Rectal smooth muscle tissue (tissue), 1 donor: ENCODE results near the gene PLEKHJ1.

Experiments
- H3K27ac ChIP-seq: one replicate; pipeline ENCODE4 v1.7.0; 2013; ENCODE audit warnings: low read depth, low read length, inconsistent platforms
- H3K27me3 ChIP-seq: one replicate; pipeline ENCODE4 v1.7.0; 2013; ENCODE audit warnings: low read length; ENCODE audit not compliant: control insufficient read depth, insufficient read depth
- H3K36me3 ChIP-seq: one replicate; pipeline ENCODE4 v1.7.0; 2013; ENCODE audit warnings: low read length; ENCODE audit not compliant: control insufficient read depth, insufficient read depth
- H3K4me1 ChIP-seq: one replicate; pipeline ENCODE4 v1.7.0; 2013; ENCODE audit warnings: low read length; ENCODE audit not compliant: control insufficient read depth, insufficient read depth
- H3K4me3 ChIP-seq: one replicate; pipeline ENCODE4 v1.7.0; 2013; ENCODE audit warnings: low read length
- H3K9ac ChIP-seq: one replicate; pipeline ENCODE4 v1.7.0; 2013; ENCODE audit warnings: low read length

PLEKHJ1 gene

DNA sequence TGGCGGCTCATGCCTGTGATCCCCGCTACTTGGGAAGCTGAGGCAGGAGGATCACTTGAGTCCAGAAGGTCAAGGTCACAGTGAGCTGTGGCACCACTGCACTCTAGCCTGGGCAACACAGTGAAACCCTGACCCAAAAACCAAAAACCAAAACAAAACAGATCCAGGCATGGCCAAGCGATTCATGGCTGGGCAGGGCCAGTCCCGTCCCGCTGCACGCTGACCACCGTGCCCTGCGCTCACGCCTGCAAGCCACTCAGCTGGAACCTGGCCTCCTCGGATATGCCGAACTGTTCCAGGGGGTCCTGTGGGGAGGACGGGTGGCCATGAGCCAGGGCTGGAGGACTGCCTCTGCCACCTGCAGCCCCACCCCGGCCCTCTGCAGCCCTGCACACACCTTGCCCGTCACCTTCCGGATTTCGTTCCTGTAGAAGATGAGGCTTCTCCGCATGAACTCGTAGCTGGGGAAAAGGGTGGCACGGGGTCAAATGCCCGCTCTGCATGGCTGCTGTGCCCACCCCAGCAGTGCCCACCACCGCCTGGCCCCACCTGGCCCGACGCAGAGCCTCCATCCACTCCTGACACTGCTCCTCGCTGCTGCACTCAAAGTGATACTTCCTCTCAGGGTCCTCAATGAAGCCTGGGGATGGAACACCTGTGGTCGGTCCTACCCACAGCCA lies 2.4 kb downstream of the PLEKHJ1 start:
- Histone ChIP-seq H3K4me3 (no peak overlapping the region), H3K4me1 (peaks cover 15% of the 10 kb centered on the region), H3K36me3 (peaks cover 9% of the 10 kb centered on the region), H3K9ac (no peak overlapping the region), H3K27ac (no peak overlapping the region), H3K27me3 (no peaks in the 10 kb centered on the region)

DNA sequence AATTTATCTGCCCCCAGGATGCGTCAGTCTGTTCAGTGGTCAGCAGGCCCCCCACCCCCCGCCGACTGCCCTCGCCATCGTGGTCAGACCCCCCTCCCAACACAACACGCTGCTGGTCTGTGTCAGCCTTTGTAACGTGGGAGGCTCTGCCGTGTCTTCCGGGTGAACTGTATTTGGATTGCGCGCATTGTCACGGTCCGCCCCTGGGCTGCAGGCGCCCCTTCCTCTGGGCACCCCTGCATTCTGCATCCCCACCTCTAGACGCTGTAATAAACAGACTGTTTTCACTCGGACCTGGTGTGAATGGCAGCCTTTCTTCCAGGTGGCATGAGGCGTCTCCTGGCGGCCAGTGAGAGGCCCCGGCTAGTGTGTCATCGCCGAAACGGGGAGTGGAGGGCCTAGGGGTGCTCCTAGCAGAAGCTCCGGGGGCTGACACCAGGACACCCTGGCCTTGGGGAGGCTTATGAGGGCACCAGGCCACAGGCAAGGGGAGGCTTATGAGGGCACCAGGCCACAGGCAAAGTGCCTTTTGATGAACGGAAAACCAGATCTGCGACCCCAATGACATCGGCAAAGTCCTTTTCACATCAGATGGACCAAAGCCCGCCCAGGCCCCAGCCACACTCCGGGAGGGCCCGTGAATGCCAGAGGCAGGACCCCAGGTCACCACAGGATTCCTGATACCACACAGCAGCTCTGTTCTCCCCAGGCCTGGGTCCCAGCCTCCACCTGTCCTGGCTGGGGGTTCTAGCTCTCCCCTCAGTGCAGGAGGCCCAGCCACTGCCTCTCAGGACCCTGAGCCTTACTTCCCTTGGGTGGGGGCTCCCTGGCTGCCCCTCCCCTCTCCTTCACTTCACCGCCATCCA lies 3.6 kb downstream of the PLEKHJ1 start:
- no peak overlapping the region for H3K4me3 ChIP-seq
- H3K27ac ChIP-seq, result no peak overlapping the region
- H3K27me3 ChIP-seq, result no peaks in the 10 kb centered on the region
- H3K9ac ChIP-seq, result no peak overlapping the region
- H3K4me1 ChIP-seq, result peaks cover 8% of the 10 kb centered on the region
- peaks cover 9% of the 10 kb centered on the region for H3K36me3 ChIP-seq

DNA sequence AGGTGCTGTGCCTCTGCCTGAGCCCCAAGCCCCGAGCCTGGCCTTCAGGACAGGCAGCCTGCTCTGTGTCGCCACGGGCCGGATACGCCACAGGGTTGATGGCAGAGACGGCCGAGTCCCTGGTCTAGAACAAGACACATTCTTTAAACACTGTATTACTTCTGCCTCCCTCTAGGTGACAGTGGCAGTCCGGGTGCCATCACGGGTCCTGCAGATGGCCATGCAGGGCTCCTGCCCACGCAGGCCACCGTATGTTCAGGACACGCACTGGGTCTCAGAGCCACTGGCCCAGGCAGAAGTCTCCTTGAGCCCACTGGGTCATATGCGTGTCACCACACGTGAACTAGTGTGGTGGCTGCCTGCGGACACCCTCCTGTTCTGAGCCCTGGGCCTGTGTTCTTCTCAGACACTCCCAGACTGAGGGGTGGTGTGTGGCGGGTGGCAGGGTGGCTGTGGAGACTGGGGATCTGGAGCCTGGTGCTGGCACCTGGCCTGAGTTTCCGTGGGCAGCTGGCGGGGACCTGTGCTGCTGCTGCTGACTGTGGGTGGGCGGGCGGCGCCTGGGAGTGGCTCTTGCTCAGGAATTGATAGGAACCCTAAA lies 4.4 kb downstream of the PLEKHJ1 start:
- H3K4me3 ChIP-seq, result no peak overlapping the region
- H3K4me1 ChIP-seq, result peaks cover 5% of the 10 kb centered on the region
- no peak overlapping the region for H3K27ac ChIP-seq
- no peaks in the 10 kb centered on the region for H3K27me3 ChIP-seq
- H3K9ac ChIP-seq, result no peak overlapping the region
- H3K36me3 ChIP-seq, result peaks cover 9% of the 10 kb centered on the region

DNA sequence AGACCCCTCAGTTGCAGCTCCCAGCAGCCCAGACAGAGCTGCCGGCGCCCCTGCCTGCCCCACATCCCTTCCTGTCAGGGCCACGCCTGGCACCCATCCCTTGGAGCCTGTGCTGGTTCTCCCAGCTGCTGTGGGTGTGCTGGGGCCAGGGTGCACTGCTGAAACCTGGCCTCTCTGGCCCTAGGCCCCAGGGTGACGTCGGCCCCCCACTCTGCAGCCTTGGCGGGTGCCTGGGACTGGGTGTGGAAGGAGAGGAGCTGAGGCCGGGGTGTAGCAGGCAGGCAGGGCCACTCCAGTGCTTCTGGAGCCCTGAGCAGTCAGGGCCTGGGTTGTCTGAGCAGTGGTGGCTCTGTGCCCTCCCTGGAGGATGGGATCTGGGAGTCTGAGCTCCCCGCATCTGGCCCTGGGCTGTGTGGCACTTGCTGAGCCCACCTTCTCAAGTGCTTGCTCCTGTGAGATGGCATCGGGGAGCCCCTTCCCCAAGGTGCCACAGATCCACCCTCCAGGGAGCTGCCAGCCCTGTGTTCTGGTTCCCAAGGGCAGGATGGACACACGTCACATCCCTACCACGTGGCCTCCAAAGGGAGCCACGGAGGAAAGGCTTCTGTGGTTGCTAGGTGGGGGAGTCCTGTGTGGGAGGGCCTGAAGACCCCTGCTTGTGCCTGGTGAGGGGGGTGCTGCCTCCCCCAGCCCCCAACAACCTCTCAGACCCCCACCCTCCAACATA lies 5.2 kb downstream of the PLEKHJ1 start:
- Histone ChIP-seq H3K9ac (no peak overlapping the region), H3K27me3 (no peaks in the 10 kb centered on the region), H3K4me3 (no peak overlapping the region), H3K4me1 (peaks cover 5% of the 10 kb centered on the region), H3K27ac (no peak overlapping the region), H3K36me3 (peaks cover 13% of the 10 kb centered on the region)

DNA sequence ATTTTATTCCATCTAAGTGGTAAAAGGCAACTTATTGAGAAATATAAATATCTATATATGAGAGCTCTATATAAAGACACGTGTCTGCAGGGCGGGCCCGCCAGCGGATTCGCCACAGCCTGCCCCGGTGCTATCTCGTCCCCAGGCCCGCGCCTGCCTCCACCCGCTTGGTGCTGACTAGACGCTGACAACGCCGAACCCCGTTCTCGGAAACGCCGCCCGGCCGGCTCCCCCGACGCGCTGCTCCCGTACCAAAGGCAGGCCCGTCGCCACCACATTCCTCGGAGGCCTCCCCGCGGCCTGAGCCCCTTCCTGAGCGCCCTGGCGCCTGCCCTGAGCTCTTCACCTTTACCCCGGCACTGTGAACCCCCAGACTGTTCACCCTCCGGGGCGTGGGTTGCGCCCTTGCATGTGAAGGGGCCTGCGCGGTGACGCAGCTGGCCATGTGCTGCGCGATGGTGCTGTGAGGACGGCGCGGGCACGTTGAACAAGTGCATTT lies 6.0 kb downstream of the PLEKHJ1 start:
- no peak overlapping the region for H3K27ac ChIP-seq
- H3K4me1 ChIP-seq, result peaks cover 2% of the 10 kb centered on the region
- H3K27me3 ChIP-seq, result no peaks in the 10 kb centered on the region
- H3K4me3 ChIP-seq, result no peak overlapping the region
- H3K9ac ChIP-seq, result no peak overlapping the region
- peaks cover 19% of the 10 kb centered on the region for H3K36me3 ChIP-seq

DNA sequence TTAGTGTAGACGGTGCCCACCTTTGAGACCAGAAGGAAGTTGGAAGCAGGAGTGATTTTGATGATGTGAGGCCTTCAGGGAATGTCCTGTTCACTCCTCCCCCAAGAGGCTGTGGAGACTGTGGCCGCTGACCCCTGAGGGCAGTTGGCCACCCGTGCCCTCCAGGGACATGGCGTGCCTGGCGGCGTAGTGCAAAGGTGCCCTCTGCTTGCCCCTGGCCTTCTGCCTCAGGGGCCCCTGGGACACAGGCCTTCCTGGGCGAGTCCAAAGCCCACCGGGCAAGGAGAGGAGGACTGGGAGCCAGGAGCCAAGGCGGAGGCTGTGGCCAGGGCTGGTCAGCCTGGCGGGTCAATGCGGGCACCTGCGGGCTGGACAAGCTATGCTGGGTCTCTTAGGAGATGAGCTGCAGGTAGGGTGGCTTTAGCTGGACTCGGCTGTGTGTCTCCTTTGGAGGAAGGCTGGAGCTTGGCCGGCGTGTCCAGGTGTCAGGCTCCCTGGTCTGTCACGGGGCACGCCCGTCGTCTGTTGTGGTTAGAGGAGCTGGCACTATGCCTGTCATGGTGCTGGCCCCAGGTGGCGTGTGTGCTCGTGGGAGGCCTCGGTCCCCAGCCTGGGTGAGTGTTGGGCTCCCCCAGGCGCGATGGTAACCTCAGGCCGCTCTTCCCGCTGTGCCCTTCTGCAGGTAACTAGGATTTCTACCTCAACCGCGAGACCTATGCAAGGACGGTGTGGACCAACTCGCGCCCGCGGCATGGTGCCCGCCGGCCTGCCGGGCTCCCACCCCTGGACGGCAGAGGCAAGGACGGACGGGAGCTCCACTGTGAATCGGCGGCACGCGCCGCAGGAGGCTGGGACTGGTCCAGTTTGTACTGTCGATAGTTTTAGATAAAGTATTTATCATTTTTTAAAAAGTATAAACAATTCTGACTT lies 6.8 kb downstream of the PLEKHJ1 start:
- H3K4me1 ChIP-seq, result no peaks in the 10 kb centered on the region
- no peak overlapping the region for H3K27ac ChIP-seq
- H3K9ac ChIP-seq, result no peak overlapping the region
- H3K27me3 ChIP-seq, result no peaks in the 10 kb centered on the region
- no peak overlapping the region for H3K4me3 ChIP-seq
- H3K36me3 ChIP-seq, result peaks cover 19% of the 10 kb centered on the region

DNA sequence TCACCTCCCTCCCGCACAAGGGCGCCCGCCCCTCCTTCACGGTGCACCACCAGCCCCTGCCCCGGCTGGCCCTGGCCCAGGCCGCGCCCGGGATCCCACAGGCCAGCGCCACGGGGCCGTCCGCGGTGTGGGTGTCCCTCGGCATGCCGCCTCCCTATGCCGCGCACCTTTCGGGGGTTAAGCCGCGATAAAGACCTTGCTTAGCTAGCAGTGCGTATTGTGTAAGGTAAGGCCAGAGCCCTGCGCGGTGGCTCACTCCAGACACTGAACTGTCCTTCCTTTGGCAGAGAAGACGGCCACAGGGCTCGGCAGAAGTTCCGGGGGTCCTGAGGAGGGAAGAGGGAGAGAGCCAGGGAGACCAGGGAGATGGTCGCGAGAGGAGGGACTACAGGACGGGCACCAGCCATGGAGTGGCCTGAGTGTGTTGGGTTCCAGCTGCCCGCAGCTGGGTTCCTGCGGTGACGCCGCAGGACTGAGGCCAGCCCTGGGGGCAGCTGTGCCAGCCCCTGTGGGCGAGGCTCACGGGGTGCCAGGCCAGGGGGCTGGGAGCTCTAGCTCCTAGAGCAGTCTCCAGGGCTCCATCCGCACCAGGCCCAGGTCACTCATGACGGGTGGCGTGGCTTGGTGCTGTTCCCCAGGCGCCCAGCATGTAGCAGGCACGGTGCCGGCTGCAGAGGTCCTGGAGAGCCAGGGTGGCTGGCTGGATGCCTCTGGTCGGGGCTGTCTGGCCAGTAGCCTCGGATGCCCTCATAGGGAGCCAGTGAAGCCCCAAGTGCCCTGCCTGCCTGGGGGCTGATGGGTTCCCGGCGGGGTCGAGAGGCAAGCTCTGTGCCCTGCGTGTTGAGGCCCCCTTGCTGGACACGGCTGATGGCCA lies 7.7 kb downstream of the PLEKHJ1 start:
- no peak overlapping the region for H3K27ac ChIP-seq

DNA sequence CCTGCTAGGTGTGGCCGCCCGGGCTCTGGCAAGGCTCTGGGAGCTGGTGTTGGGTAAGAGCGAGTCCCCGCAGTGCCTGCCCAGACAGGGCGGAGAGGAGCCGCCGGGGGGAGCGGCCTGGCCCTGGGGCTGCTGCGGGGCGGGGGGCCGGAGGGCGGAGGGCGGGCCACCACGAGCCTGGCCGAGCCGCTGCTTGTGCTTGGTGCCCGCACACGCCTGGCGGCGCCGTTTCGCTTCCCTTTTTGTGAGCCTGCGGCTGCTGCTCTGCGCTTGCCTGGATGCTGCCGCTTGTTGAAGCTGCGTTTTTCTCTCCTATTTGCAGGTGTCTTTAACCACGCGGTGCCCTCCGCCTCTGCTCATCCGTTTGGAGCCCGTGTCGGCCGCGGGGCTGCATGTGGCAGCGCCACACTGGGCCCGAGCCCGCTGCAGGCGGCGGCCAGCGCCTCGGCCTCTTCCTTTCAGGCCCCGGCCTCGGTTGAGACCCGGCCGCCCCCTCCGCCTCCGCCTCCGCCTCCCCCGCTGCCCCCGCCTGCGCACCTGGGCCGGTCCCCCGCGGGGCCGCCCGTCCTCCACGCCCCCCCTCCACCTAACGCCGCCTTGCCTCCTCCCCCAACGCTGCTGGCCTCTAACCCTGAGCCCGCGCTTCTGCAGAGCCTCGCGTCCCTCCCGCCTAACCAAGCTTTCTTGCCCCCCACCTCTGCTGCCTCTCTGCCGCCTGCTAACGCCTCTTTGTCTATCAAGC lies 8.5 kb downstream of the PLEKHJ1 start:
- no peak overlapping the region for H3K27ac ChIP-seq
- H3K27me3 ChIP-seq, result no peaks in the 10 kb centered on the region
- H3K36me3 ChIP-seq, result peaks cover 15% of the 10 kb centered on the region
- H3K4me1 ChIP-seq, result no peaks in the 10 kb centered on the region
- no peak overlapping the region for H3K4me3 ChIP-seq
- H3K9ac ChIP-seq, result no peak overlapping the region

More for the DNA sequence above, 7.7 kb downstream of the PLEKHJ1 start:
- Histone ChIP-seq H3K4me3 (no peak overlapping the region), H3K9ac (no peak overlapping the region), H3K36me3 (peaks cover 16% of the 10 kb centered on the region), H3K27me3 (no peaks in the 10 kb centered on the region), H3K4me1 (no peaks in the 10 kb centered on the region)

DNA sequence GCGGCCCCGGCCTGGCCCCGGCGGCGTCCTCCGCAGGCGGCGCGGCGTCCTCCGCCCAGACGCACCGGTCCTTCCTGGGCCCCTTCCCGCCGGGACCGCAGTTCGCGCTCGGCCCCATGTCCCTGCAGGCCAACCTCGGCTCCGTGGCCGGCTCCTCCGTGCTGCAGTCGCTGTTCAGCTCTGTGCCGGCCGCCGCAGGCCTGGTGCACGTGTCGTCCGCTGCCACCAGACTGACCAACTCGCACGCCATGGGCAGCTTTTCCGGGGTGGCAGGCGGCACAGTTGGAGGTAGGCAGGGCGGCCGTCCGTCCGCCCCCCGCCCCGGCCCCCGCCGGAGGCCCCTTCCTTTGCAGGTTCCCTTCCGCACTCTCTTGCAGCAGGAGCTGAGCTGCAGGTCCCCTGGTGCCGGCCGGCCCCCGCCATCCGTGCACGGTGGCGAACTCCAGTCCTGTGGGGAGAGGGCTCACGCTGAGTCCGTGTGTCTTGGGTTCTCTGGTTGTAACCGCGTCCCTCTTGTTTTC lies 9.2 kb downstream of the PLEKHJ1 start:
- H3K27ac ChIP-seq, result no peak overlapping the region
- no peaks in the 10 kb centered on the region for H3K27me3 ChIP-seq
- no peaks in the 10 kb centered on the region for H3K4me1 ChIP-seq
- H3K9ac ChIP-seq, result no peak overlapping the region
- peaks cover 15% of the 10 kb centered on the region for H3K36me3 ChIP-seq
- no peak overlapping the region for H3K4me3 ChIP-seq

DNA sequence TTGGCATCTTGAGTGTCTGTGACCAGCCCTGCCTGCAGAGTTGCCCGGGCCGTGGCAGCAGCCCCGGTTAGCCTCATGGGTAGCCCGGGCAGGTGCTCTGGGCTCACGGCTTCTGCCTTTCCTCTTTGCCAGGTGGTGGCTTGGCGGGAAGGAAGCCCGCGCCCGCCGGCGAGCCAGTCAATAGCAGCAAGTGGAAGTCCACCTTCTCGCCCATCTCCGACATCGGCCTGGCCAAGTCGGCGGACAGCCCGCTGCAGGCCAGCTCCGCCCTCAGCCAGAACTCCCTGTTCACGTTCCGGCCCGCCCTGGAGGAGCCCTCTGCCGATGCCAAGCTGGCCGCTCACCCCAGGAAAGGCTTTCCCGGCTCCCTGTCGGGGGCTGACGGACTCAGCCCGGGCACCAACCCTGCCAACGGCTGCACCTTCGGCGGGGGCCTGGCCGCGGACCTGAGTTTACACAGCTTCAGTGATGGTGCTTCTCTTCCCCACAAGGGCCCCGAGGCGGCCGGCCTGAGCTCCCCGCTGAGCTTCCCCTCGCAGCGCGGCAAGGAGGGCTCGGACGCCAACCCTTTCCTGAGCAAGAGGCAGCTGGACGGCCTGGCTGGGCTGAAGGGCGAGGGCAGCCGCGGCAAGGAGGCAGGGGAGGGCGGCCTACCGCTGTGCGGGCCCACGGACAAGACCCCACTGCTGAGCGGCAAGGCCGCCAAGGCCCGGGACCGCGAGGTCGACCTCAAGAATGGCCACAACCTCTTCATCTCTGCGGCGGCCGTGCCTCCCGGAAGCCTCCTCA lies 9.9 kb downstream of the PLEKHJ1 start:
- peaks cover 15% of the 10 kb centered on the region for H3K36me3 ChIP-seq
- no peak overlapping the region for H3K27ac ChIP-seq
- no peaks in the 10 kb centered on the region for H3K27me3 ChIP-seq
- no peaks in the 10 kb centered on the region for H3K4me1 ChIP-seq
- H3K9ac ChIP-seq, result no peak overlapping the region
- no peak overlapping the region for H3K4me3 ChIP-seq
